ES-I3 (cell line): ENCODE results near the gene SPATA2.
"Not testable (repeated sequence)": the region's sequence is repeated elsewhere in the genome, so short reads cannot be mapped to it uniquely, and the experiment has no call there.

Experiments
- H3K36me3 ChIP-seq: 2 replicates; pipeline ENCODE4 v1.6.1; 2013; ENCODE audit warnings: mild to moderate bottlenecking, low read length, control low read depth, moderate library complexity; ENCODE audit not compliant: insufficient read depth
- H3K4me1 ChIP-seq: 2 replicates; pipeline ENCODE4 v1.6.1; 2013; ENCODE audit warnings: mild to moderate bottlenecking, control low read depth, low read length; ENCODE audit not compliant: insufficient read depth
- H3K9ac ChIP-seq: 2 replicates; pipeline ENCODE4 v1.6.1; 2013; ENCODE audit warnings: low read depth, mild to moderate bottlenecking, low read length, moderate library complexity
- H3K9me3 ChIP-seq: 2 replicates; pipeline ENCODE4 v1.6.1; 2013; ENCODE audit warnings: mild to moderate bottlenecking, low read length, moderate library complexity; ENCODE audit not compliant: control insufficient read depth, insufficient read depth

Gene SPATA2, protein sequence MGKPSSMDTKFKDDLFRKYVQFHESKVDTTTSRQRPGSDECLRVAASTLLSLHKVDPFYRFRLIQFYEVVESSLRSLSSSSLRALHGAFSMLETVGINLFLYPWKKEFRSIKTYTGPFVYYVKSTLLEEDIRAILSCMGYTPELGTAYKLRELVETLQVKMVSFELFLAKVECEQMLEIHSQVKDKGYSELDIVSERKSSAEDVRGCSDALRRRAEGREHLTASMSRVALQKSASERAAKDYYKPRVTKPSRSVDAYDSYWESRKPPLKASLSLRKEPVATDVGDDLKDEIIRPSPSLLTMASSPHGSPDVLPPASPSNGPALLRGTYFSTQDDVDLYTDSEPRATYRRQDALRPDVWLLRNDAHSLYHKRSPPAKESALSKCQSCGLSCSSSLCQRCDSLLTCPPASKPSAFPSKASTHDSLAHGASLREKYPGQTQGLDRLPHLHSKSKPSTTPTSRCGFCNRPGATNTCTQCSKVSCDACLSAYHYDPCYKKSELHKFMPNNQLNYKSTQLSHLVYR

GRCh38 chr20:49915380-49916145 lies at the start of gene SPATA2:
Gene SPATA2, minus strand, starts transcription at chr20:49915529. Its CDS starts 7,039 bp downstream, at chr20:49908490.
- Histone ChIP-seq H3K36me3 (no peaks in the 10 kb centered on the region), H3K4me1 (peaks cover 6% of the 10 kb centered on the region; the same call in 1 of the 2 replicates), H3K9me3 (no peaks in the 10 kb centered on the region), H3K9ac (peak within 1 kb of the TSS; percentile 76)

- Histone ChIP-seq H3K36me3 (no peaks in the 10 kb centered on the region; the same call in 1 of the 2 replicates), H3K9me3 (no peaks in the 10 kb centered on the region), H3K4me1 (peaks cover 14% of the 10 kb centered on the region), H3K9ac (no peak overlapping the region)
Observed at GRCh38 chr20:49961413-49961812, 46.1 kb upstream of the SPATA2 start.

DNA sequence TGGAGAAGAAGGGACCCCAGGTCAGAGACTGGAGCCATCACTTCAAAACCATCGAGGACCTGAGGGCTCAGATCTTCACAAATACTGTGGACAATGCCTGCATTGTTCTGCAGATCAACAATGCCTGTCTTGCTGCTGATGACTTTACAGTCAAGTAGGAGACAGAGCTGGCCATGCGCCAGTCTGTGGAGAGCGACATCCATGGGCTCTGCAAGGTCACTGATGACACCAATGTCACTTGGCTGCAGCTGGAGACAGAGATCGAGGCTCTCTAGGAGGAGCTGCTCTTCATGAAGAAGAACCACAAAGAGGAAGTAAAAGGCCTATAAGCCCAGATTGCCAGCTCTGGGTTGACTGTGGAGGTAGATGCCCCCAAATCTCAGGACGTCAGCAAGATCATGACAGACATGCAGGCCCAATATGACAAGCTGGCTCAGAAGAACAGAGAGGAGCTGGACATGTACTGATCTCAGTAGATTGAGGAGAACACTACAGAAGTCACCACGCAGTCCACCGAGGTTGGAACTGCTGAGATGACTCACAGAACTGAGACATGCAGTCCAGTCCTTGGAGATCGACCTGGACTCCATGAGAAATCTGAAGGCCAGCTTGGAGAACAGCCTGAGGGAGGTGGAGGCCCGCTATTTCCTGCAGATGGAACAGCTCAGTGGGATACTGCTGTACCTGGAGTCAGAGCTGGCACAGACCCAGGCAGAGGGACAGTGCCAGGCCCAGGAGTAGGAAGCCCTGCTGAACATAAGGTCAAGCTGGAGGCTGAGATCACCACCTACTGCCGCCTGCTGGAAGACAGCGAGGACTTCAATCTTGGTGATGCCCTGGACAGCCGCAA lies 42.0 kb upstream of the SPATA2 start:
- H3K9me3 ChIP-seq, H3K4me1 ChIP-seq, H3K9ac ChIP-seq: not testable (repeated sequence)
- H3K36me3 ChIP-seq: peaks cover 21% of the 10 kb centered on the region

DNA sequence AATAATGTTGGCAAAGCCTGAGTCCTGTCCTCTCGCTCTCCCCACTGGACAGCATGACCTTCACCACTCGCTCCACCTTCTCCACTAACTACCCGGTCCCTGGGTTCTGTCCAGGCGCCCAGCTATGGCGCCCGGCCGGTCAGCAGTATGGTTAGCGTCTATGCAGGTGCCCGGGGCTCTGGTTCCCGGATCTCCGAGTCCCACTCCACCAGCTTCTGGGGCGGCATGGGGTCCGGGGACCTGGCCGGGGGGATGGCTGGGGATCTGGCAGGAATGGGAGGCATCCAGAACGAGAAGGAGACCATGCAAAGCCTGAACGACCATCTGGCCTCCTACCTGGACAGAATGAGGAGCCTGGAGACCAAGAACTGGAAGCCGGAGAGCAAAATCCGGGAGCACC lies 41.4 kb upstream of the SPATA2 start:
- Histone ChIP-seq H3K9ac (no peak overlapping the region), H3K9me3 (no peaks in the 10 kb centered on the region), H3K4me1 (no peaks in the 10 kb centered on the region), H3K36me3 (peaks cover 26% of the 10 kb centered on the region)

DNA sequence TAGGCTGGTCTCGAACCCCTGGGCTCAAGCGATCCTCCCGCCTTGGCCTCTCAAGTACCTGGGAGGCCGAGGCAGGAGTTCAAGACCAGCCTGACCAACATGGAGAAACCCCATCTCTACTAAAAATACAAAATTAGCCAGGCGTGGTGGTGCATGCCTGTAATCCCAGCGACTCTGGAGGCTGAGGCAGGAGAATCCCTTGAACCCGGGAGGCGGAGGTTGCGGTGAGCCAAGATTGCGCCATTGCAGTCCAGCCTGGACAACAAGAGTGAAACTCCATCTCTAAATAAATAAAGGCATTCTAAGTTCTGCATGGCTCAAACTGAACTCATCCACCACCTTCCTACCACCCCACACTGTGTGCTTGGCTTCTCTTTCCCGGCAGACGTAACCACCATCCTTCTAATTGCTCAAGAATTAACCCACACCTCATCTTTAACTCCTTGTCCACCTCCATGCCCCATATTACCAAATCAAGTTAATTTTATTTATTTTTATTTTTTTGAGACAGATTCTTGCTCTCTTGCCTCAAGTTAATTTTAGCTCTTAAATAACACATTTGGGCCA lies 40.6 kb upstream of the SPATA2 start:
- not testable (repeated sequence) for H3K9ac ChIP-seq, H3K4me1 ChIP-seq, H3K9me3 ChIP-seq
- H3K36me3 ChIP-seq: peaks cover 30% of the 10 kb centered on the region

- Histone ChIP-seq H3K9me3 (no peaks in the 10 kb centered on the region), H3K9ac (no peak overlapping the region), H3K36me3 (peaks cover 36% of the 10 kb centered on the region), H3K4me1 (no peaks in the 10 kb centered on the region)
Observed at GRCh38 chr20:49955167-49955566, 39.8 kb upstream of the SPATA2 start.

DNA sequence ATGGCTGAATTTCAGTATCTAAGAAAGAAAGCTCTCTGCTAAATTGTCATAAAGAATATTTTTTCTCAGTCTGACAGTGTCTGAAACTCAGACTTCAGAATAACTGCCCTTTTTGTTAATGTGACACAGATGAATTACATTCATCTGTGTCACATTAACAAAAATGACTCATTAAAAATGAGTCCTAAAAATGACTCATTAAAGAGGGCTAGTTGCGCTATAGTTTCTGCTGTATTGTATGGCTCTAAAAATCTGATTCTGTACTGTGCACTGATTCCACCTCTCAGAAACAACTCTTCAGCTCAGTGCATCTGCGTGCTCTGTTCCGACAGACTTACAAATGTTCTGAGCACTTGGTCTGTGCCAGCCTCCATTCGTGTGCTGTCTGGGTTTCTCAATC lies 35.8 kb upstream of the SPATA2 start:
- Histone ChIP-seq H3K4me1 (no peaks in the 10 kb centered on the region), H3K9ac (no peak overlapping the region), H3K9me3 (no peaks in the 10 kb centered on the region), H3K36me3 (peaks cover 45% of the 10 kb centered on the region)

DNA sequence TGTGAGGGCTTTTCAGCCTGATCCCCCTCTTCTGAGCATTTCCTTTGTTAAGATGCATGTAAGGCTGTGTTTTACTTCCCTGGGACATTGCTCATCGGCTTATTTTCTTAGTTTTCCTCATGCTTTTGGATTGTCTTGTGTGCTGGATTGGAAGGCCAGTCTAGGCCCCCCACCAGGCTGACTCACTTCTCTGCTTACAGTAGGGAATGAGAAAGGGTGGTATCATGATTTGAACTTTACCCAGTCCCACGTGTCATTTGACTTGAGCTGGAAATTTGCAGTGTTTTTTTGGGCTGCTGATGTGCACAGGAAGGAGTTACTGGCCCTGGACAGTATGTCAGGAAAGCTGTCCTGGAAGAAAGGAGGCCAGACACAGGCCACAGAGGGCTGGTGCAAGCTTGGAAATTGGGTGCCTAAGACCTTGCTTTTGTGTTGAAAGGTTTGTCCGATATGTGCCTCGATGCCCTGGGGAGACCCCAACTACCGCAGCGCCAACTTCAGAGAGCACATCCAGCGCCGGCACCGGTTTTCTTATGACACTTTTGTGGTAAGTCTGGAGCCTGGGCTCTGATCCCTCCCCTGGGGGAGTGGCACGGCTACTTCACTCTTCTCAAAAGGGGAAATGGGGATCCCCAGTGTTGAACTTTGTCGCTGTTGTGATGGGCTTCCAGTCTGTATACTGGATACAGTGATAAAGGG lies 33.6 kb upstream of the SPATA2 start:
- peaks cover 48% of the 10 kb centered on the region for H3K36me3 ChIP-seq
- H3K9me3 ChIP-seq: no peaks in the 10 kb centered on the region
- no peak overlapping the region for H3K9ac ChIP-seq
- no peaks in the 10 kb centered on the region for H3K4me1 ChIP-seq

DNA sequence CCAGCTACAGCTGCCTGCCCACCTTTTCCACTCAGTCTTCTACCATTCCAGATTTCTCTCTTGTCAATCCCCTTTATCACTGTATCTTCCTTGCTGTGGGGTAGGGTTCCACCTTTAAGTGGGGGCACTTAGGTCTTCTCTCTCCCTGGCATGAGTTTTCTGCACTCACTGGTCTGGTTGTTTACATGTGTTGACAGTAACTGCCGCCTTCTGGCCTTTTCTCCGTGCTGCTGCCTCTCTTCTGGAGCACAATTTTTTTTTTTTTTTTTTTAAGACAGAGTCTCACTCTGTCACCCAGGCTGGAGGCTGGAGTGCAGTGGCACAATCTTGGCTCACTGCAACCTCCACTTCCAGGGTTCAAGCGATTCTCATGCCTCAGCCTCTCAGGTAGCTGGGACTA lies 32.8 kb upstream of the SPATA2 start:
- Histone ChIP-seq H3K4me1 (no peaks in the 10 kb centered on the region), H3K9ac (no peak overlapping the region), H3K36me3 (peaks cover 43% of the 10 kb centered on the region), H3K9me3 (no peaks in the 10 kb centered on the region)

DNA sequence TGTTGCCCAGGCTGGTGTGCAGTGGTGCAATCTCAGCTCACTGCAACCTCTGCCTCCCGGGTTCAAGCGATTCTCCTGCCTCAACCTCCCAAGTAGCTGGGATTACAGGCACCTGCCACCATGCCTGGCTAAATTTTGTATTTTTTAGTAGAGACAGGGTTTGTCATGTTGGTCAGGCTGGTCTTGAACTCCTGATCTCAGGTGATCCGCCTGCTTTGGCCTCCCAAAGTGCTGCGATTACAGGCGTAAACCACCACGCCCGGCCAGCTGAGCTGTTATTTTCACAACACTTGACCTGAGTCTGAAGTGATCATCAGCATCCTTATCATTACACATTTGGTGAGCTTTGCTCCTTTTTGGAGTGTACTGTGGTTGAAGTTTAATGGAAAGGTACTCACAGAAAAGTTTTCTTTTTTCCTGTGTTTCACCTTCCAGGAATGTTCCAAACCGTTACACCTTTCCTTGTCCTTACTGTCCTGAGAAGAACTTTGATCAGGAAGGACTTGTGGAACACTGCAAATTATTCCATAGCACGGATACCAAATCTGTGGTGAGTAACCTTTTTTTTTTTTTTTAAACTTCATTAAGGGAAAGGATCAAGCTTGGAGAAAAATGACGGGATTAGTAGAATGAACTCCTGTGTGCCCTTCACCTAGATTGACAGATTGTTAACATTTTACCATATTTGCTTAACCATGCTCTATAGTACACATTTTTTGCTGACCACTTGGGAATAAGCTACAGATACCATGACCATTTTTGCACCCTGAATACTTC lies 30.6 kb upstream of the SPATA2 start:
- no peak overlapping the region for H3K9ac ChIP-seq
- peaks cover 31% of the 10 kb centered on the region for H3K36me3 ChIP-seq
- no peaks in the 10 kb centered on the region for H3K4me1 ChIP-seq
- no peaks in the 10 kb centered on the region for H3K9me3 ChIP-seq

DNA sequence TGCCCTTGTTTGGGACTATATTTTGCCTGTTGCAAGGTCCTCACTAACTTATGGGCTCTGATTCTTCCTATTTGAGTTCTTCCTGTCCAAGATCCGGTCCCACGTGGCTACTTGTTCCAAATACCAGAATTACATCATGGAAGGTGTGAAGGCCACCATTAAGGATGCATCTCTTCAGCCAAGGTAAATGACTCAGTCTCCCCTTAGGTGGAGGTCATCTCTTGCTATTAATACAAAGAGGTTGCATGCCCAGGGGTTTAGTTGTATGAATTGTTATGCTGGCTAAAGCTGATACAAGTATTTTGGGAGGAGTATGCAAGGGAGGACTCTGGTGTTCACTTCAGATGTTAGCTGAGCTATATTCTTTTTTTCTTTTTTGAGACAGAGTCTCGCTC lies 30.0 kb upstream of the SPATA2 start:
- H3K9me3 ChIP-seq: no peaks in the 10 kb centered on the region
- peaks cover 26% of the 10 kb centered on the region for H3K36me3 ChIP-seq
- H3K9ac ChIP-seq: no peak overlapping the region
- no peaks in the 10 kb centered on the region for H3K4me1 ChIP-seq

- peaks cover 24% of the 10 kb centered on the region for H3K36me3 ChIP-seq
- H3K9ac ChIP-seq: no peak overlapping the region
- no peaks in the 10 kb centered on the region for H3K9me3 ChIP-seq
- H3K4me1 ChIP-seq: peaks cover 6% of the 10 kb centered on the region
Observed at GRCh38 chr20:49942942-49943341, 27.6 kb upstream of the SPATA2 start.

DNA sequence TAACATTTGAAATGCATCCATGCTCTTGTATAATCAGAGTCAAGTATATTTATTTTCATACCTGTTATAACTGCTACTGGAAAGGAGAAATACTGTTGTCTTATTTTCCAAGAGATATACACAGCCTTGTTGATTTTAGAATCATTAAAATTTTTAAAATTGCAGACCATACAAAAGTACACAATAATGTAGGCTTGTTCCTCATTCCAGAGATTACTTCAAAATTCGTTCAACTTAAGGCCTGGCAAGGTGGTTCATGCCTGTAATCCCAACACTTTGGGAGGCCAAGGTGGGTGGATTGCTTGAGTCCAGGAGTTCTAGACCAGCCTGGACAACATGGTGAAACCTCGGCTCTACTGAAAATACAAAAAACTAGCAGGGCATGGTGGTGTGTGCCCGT lies 27.0 kb upstream of the SPATA2 start:
- no peaks in the 10 kb centered on the region for H3K9me3 ChIP-seq
- peaks cover 24% of the 10 kb centered on the region for H3K36me3 ChIP-seq
- no peak overlapping the region for H3K9ac ChIP-seq
- H3K4me1 ChIP-seq: peaks cover 9% of the 10 kb centered on the region
